HG02763 (cell line): ENCODE results near the gene CYFIP1.

Source experiments
- ATAC-seq: cut with Tn5 transposase; IDR thresholded peaks from one replicate; pipeline ENCODE4 v1.9.1; 2021; ENCODE audit warnings: mild to moderate bottlenecking, moderate library complexity; ENCODE audit not compliant: unreplicated experiment

Gene CYFIP1

DNA sequence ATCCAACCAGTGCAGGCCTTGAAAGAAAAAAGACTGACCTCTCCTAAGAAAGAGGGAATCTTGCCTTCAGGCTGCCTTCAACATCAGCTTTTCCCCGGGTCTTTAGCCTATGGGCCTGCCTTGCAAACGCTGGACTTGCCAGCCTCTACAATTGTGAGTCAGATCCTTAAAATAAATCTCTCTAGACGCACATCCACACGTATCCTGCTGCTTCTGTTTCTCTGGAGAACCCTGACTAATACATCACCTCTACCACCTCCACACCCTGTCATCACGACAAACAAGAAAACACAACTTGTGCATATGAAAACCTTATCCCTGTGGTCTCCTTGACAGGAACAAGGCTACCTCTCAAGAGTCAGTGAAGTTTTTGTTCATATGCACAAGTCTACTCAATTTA is 11.8 kb downstream of the CYFIP1 start:
- ATAC-seq: no peak

- no peak for ATAC-seq
These were observed 12.9 kb downstream of the CYFIP1 start for GRCh38 chr15:22967084-22967770.

- no peak for ATAC-seq
These were observed 13.7 kb downstream of the CYFIP1 start for GRCh38 chr15:22966321-22967083.

- no peak for ATAC-seq
These were observed 16.5 kb downstream of the CYFIP1 start for GRCh38 chr15:22963641-22964040.

DNA sequence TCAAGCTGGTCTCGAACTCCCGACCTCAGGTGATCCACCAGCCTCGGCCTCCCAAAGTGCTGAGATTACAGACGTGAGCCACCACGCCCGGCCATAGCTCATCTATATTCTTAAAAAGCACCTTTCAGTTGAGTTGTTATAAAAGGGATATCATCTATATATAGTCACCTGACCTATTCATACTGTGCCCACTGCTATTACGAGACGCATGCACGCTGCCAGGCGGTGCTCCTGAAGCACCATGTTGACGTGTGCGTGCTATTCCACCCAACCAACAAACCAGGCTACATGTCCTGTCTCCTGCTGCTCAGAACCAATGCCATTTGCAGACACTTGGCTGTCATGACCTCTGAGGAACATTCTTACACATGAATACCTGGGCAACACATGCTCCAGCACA is 17.6 kb downstream of the CYFIP1 start:
- no peak for ATAC-seq

DNA sequence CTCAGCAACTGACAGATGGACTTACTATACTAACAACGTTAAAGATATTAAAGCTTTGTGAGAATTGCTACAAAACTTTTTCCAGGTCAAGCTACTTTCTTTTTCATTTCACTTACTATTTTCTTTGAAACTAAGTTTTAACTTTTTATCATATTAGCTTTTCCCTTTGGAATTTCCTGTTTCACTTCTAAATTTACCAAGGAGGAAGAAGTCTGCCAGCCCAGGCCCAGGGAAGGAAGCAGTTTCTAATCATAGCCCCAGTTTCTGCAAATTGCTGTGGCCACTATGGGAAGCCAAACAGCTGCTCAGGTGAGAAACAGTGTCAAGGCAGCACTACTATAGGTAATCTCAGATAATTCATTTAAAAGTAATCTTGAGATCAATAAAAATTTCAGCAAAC is 18.4 kb downstream of the CYFIP1 start:
- no peak for ATAC-seq

GRCh38 chr15:22960556-22960955 is 19.6 kb downstream of the CYFIP1 start:
- ATAC-seq: no peak

DNA sequence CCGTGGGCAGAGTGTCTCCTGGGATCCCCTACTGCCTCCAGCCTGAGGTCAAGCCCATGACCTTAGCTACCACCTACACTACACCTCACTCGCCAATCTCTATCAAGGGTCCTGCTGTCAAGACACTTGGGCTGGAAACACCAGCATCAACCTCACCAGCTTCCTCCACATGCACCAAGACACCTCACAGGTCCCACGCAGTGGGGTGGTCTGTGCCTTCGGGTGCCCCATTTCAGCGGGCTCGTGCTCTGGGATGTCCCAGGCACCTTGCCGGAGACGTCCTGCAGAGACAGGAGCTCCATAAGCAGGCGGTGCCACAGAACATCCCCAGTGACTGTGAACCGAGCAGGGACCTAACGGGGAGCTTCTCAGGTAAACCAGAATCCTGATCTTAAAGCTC is 20.0 kb downstream of the CYFIP1 start:
- no peak for ATAC-seq

DNA sequence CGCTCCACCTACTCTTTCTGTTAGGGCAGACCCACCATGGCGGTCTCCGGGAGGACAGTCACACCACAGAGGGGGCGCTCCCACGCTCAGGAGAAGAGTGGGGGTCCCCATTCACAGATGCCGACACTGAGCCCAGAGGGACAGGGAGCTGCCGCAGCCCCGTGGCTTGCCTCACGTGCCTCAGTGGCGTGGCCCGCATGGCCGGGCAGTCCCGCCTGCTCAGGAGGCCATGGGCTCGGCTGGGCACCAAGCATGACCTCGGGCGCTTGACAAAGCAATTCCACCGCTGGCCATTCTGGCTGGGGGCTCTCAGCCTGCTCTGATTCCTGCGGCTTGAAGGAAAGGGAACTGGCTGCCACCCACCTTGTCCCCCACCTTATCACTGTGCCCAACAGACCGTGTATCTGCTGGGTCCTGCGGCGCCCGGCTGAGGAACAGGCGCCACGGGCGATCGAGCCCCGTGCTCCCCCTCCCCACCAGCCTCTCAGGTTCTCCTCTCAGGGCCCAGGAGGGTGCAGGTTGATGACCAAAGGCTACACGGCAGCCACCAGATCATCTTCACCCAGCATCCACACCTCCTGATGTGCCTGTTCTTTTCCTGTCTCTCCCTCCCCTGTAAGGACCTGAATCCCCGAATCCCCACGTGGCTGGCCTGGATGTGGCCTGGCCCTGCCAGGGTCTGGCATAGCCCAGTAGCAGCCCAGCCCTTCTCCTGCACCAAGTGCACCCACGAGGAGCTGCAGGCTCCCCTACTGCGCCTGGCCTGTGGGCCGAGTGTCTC is 20.7 kb downstream of the CYFIP1 start:
- ATAC-seq: no peak

GRCh38 chr15:22958487-22959280 is 21.5 kb downstream of the CYFIP1 start:
- ATAC-seq: no peak

DNA sequence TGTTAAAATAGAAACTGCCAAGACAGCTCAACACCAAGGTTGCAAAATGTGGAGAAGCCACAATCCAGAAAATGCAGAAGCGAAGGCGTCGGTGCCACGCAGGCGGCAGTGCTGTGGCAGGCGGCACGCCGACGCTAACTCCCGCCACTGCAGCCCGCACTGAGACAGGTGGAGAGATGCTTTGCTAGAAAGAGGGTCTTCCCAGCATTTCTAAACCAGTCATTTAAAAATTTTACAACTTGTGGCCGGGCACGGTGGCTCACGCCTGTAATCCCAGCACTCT is 23.2 kb downstream of the CYFIP1 start:
- ATAC-seq: no peak

- no peak for ATAC-seq
These were observed 23.8 kb downstream of the CYFIP1 start for GRCh38 chr15:22956257-22956977.

DNA sequence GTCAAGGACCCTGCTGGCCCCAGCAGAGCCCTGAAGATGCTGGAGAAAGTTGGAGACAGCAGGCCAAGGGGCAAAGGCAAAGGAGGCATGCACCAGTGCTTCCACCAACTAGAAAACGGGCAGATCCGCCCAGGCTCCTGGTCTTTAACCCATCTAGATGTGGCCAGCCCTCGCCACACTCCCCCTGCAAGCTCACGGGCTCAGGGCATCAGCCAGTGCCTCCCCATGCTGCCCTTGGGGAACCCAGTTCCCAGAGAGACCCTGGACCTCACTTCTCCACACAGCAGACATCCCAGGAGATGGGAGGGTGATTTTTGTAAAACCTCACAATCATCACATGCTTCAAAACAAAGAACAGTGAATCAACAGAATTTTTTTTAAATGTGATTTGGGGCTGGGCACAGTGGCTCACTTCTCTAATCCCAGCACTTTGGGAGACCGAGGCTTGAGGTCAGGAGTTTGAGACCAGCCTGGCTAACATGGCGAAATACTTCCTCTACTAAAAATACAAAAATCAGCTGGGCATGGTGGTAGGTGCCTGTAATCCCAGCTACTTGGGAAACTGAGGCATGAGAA is 24.5 kb downstream of the CYFIP1 start:
- ATAC-seq: no peak

- ATAC-seq: no peak
These were observed 25.2 kb downstream of the CYFIP1 start for GRCh38 chr15:22954798-22955543.

GRCh38 chr15:22954326-22954725 is 25.8 kb downstream of the CYFIP1 start:
- no peak for ATAC-seq

- ATAC-seq: no peak
These were observed 27.2 kb downstream of the CYFIP1 start for GRCh38 chr15:22952796-22953579.

DNA sequence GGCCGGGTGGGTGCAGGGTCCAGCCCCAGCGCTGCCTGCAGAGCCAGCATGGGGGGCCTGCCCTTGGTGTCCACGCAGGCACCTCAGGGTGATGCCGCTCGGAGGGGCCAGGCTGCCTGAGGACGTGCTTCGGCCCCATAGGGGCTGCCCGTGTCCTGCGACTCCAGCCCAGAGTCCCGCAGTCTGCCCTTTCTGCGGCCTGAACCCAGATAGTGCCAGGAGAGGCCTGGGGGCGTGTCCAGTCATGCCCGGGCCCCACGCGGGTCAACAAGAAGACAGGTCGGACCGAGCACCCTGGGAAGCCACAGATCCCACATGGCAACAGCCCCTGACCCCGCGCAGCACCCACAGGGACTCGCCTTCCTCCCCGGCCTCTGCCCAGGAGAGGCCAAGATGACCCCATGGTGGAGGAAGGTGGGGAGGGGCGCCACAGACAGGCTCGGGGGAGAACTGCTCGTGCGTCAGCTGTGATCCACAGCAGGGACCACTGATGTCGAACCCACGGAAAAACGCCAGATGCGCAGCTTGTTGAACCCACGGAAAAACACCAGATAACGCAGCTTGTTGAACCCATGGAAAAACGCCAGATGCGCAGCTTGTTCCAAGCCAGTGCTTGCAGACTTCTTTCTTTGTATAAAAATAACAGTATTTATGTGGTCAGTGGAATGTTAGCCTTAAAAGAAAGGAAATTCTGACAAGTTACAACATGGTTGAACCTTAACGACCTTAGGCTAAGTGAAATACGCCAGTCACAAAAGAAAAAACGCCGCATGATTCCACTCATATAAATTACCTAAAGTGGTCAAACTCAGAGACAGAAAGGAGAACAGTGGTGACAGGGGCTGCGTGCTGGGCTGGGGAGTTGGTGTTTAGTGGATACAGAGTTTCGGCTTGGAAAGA is 28.5 kb downstream of the CYFIP1 start:
- ATAC-seq: no peak

GRCh38 chr15:22951031-22951380 is 29.2 kb downstream of the CYFIP1 start:
- no peak for ATAC-seq
